Peyer's patch (tissue), 4 donors: ENCODE measurements around the gene EIF4A2. TPM values are rescaled to one million over a fixed set of nuclear protein-coding genes. Genes with fewer than 3 reads are reported as not detected.

Source experiments
- DNase-seq, 3 donors: peaks; one replicate each; pipeline ENCODE4 v3.0.0-alpha.2; 2017 to 2019
- H3K27ac ChIP-seq, 4 donors: fragments of 200-600 bp; sonication (generic); one replicate each; pipeline ENCODE4 v1.5.1; 2016 to 2019
- H3K27me3 ChIP-seq, 2 donors: fragments of 200-600 bp; sonication (generic); one replicate each; pipeline ENCODE4 v1.5.1; 2019
- H3K36me3 ChIP-seq, 3 donors: fragments of 200-600 bp; sonication (generic); one replicate each; pipeline ENCODE4 v1.5.1; 2016 to 2019
- H3K4me1 ChIP-seq, 4 donors: fragments of 200-600 bp; sonication (generic); one replicate each; pipeline ENCODE4 v1.5.1; 2016 to 2019
- H3K4me3 ChIP-seq, 4 donors: fragments of 200-600 bp; sonication (generic); 1 replicate in 3 of 4; 2 replicates in 1 of 4; pipeline ENCODE4 v1.5.1; 2016 to 2019; ENCODE audit warnings: mild to moderate bottlenecking in 1 of 4
- H3K9me3 ChIP-seq, 4 donors: fragments of 200-600 bp; sonication (generic); one replicate each; pipeline ENCODE4 v1.5.1; 2016 to 2019; ENCODE audit warnings: mild to moderate bottlenecking in 1 of 4
- CTCF ChIP-seq, 6 experiments: fragments of 450-650 bp in 4 of 6; fragments of 200-600 bp in 2 of 6; sonication (generic) in 1 of 6; IDR thresholded peaks; one replicate each; pipeline ENCODE4 v1.5.1; 2017 to 2019; ENCODE audit warnings: antibody characterized with exemption in 6 of 6, mild to moderate bottlenecking in 3 of 6, moderate library complexity in 1 of 6
- POLR2A ChIP-seq, 2 donors: fragments of 450-650 bp; IDR thresholded peaks; one replicate each; pipeline ENCODE4 v1.5.1; 2017; ENCODE audit warnings: antibody characterized with exemption in 2 of 2, mild to moderate bottlenecking in 2 of 2, moderate library complexity in 2 of 2
- total RNA-seq, 4 donors: library from RNA; depleted of rRNA; stranded (reverse); fragments of >200 nt; gene quantifications; one replicate each; pipeline ENCODE4 v1.1.0, GENCODE V29; 2016

The EIF4A2 gene
- total RNA-seq, 4 donors from 2014 or later = 218 to 408 (median 262) TPM

GRCh38 chr3:186775999-186776398 is 7.4 kb upstream of the EIF4A2 start:
- H3K4me3 ChIP-seq = no peak overlapping the region
- TF ChIP-seq CTCF (IDR thresholded peaks at IDR 0.05) (no peak), POLR2A (IDR thresholded peaks at IDR 0.05) (no peak)
- no peaks in the 10 kb centered on the region for H3K27me3 ChIP-seq
- no peak for DNase-seq
- H3K4me1 ChIP-seq = peaks cover 0 to 6% (median 0%) of the 10 kb centered on the region in 4 donors
- H3K36me3 ChIP-seq = no peaks in the 10 kb centered on the region
- H3K9me3 ChIP-seq = no peaks in the 10 kb centered on the region
- no peak overlapping the region for H3K27ac ChIP-seq

GRCh38 chr3:186779204-186779603 is 4.2 kb upstream of the EIF4A2 start:
- Histone ChIP-seq H3K27me3 (no peaks in the 10 kb centered on the region), H3K4me3 (no peak overlapping the region), H3K36me3 (no peaks in the 10 kb centered on the region), H3K27ac (no peak overlapping the region), H3K9me3 (no peaks in the 10 kb centered on the region), H3K4me1 (no peaks in the 10 kb centered on the region)
- no peak for DNase-seq
- TF ChIP-seq POLR2A (IDR thresholded peaks at IDR 0.05) (no peak), CTCF (IDR thresholded peaks at IDR 0.05) (no peak)

GRCh38 chr3:186782542-186783057 is 777 bp upstream of the EIF4A2 start:
- TF ChIP-seq POLR2A (IDR thresholded peaks at IDR 0.05) = no peak
- TF ChIP-seq CTCF (IDR thresholded peaks at IDR 0.05) = no peak
- Histone ChIP-seq H3K4me1 (peaks cover 0 to 29% (median 19%) of the 10 kb centered on the region in 4 donors), H3K4me3 (peak overlapping the region; percentile 60 to 86 (median 80)), H3K9me3 (no peaks in the 10 kb centered on the region), H3K36me3 (peaks cover 0 to 32% (median 0%) of the 10 kb centered on the region in 3 donors), H3K27ac (peak overlapping the region; percentile 89 to 99 (median 96)), H3K27me3 (no peaks in the 10 kb centered on the region)
- no peak for DNase-seq

- Histone ChIP-seq H3K4me1 (peaks cover 0 to 34% (median 21%) of the 10 kb centered on the region in 4 donors), H3K4me3 (peak overlapping the region; percentile 60 to 86 (median 80)), H3K36me3 (peaks cover 0 to 45% (median 0%) of the 10 kb centered on the region in 3 donors), H3K9me3 (no peaks in the 10 kb centered on the region), H3K27ac (peak overlapping the region; percentile 89 to 99 (median 96)), H3K27me3 (no peaks in the 10 kb centered on the region)
- peak; percentile 78 to 92 (median 91) for DNase-seq
- no peak for TF ChIP-seq CTCF (IDR thresholded peaks at IDR 0.05)
- TF ChIP-seq POLR2A (IDR thresholded peaks at IDR 0.05) = peak; percentile 26 to 27
Measured at GRCh38 chr3:186783731-186784515, 546 bp downstream of the EIF4A2 start.

- peaks cover 0 to 34% (median 21%) of the 10 kb centered on the region in 4 donors for H3K4me1 ChIP-seq
- H3K36me3 ChIP-seq = peaks cover 0 to 55% (median 0%) of the 10 kb centered on the region in 3 donors
- H3K4me3 ChIP-seq = peak overlapping the region; percentile 60 to 86 (median 80)
- H3K27me3 ChIP-seq = no peaks in the 10 kb centered on the region
- DNase-seq = no peak
- peak overlapping the region in 2 of 4 donors; percentile 94 to 99 for H3K27ac ChIP-seq
- H3K9me3 ChIP-seq = no peaks in the 10 kb centered on the region
- TF ChIP-seq CTCF (IDR thresholded peaks at IDR 0.05) (no peak), POLR2A (IDR thresholded peaks at IDR 0.05) (no peak)
Measured at GRCh38 chr3:186784820-186785494, 1.6 kb downstream of the EIF4A2 start.
